ENCODE measurements around the gene MPRIP. TPM values are rescaled to one million over a fixed set of nuclear protein-coding genes. Genes with fewer than 3 reads are reported as not detected.

MPRIP gene
- total RNA-seq, 1 experiment from 2014 or later: 338 TPM

- intact Hi-C loops (cut with micrococcal nuclease; ENCODE audit: unreplicated experiment): no loop called here
- Mint-ChIP-seq H3K36me3 (ENCODE audit: insufficient read depth, unreplicated experiment) (peaks cover 54% of the 10 kb centered on the region), H3K4me1 (ENCODE audit: low read depth, unreplicated experiment) (peaks cover 21% of the 10 kb centered on the region), H3K9me3 (ENCODE audit: low read depth, unreplicated experiment) (no peaks in the 10 kb centered on the region), H3K27ac (ENCODE audit: unreplicated experiment) (peak overlapping the region; percentile 66), H3K4me3 (ENCODE audit: low read depth, unreplicated experiment) (peak overlapping the region; percentile 86), H3K27me3 (ENCODE audit: unreplicated experiment) (no peaks in the 10 kb centered on the region)
- TF ChIP-seq CTCF (IDR thresholded peaks at IDR 0.05; ENCODE audit: unreplicated experiment): no peak
- BruUV-seq (replicated peaks): TSS peak; percentile 13
- peak; percentile 97 for DNase-seq
- CTCF ChIA-PET: interaction anchor here (0.6 to 1.4 kb wide), 4 partner anchors 10 to 44 kb away, joined by 3 to 7 read pairs (median 4); no protein-coding TSS in a partner anchor
Measured at GRCh38 chr17:17041571-17042383, 480 bp upstream of the MPRIP start.

- BruUV-seq (replicated peaks): no TSS peak
- peak overlapping the region; percentile 64 for H3K27ac Mint-ChIP-seq (ENCODE audit: unreplicated experiment)
- no peak for DNase-seq
- peaks cover 29% of the 10 kb centered on the region for H3K4me1 Mint-ChIP-seq (ENCODE audit: low read depth, unreplicated experiment)
- TF ChIP-seq CTCF (IDR thresholded peaks at IDR 0.05; ENCODE audit: unreplicated experiment): no peak
- intact Hi-C loops (cut with micrococcal nuclease; ENCODE audit: unreplicated experiment): no loop called here
- peaks cover 66% of the 10 kb centered on the region for H3K36me3 Mint-ChIP-seq (ENCODE audit: insufficient read depth, unreplicated experiment)
- no peaks in the 10 kb centered on the region for H3K9me3 Mint-ChIP-seq (ENCODE audit: low read depth, unreplicated experiment)
- CTCF ChIA-PET: interaction anchor here (0.6 to 0.9 kb wide), 3 partner anchors 11 to 15 kb away, joined by 3 to 5 read pairs (median 4); no protein-coding TSS in a partner anchor
- H3K4me3 Mint-ChIP-seq (ENCODE audit: low read depth, unreplicated experiment): peak overlapping the region; percentile 86
- H3K27me3 Mint-ChIP-seq (ENCODE audit: unreplicated experiment): no peaks in the 10 kb centered on the region
Measured at GRCh38 chr17:17042851-17043460, 699 bp downstream of the MPRIP start.

GRCh38 chr17:17043461-17044271 is 1.4 kb downstream of the MPRIP start:
- TF ChIP-seq CTCF (IDR thresholded peaks at IDR 0.05; ENCODE audit: unreplicated experiment): no peak
- H3K9me3 Mint-ChIP-seq (ENCODE audit: low read depth, unreplicated experiment): no peaks in the 10 kb centered on the region
- H3K4me3 Mint-ChIP-seq (ENCODE audit: low read depth, unreplicated experiment): peak overlapping the region; percentile 86
- no TSS peak for BruUV-seq (replicated peaks)
- H3K36me3 Mint-ChIP-seq (ENCODE audit: insufficient read depth, unreplicated experiment): peaks cover 69% of the 10 kb centered on the region
- H3K27ac Mint-ChIP-seq (ENCODE audit: unreplicated experiment): peak overlapping the region; percentile 64
- CTCF ChIA-PET: interaction anchor here (0.6 to 0.9 kb wide), 3 partner anchors 11 to 15 kb away, joined by 3 to 5 read pairs (median 4); no protein-coding TSS in a partner anchor
- intact Hi-C loops (cut with micrococcal nuclease; ENCODE audit: unreplicated experiment): no loop called here
- H3K27me3 Mint-ChIP-seq (ENCODE audit: unreplicated experiment): no peaks in the 10 kb centered on the region
- H3K4me1 Mint-ChIP-seq (ENCODE audit: low read depth, unreplicated experiment): peaks cover 36% of the 10 kb centered on the region
- DNase-seq: no peak

- no peak for TF ChIP-seq CTCF (IDR thresholded peaks at IDR 0.05; ENCODE audit: unreplicated experiment)
- H3K4me3 Mint-ChIP-seq (ENCODE audit: low read depth, unreplicated experiment): peak overlapping the region; percentile 86
- no peaks in the 10 kb centered on the region for H3K27me3 Mint-ChIP-seq (ENCODE audit: unreplicated experiment)
- H3K36me3 Mint-ChIP-seq (ENCODE audit: insufficient read depth, unreplicated experiment): peaks cover 76% of the 10 kb centered on the region
- peaks cover 37% of the 10 kb centered on the region for H3K4me1 Mint-ChIP-seq (ENCODE audit: low read depth, unreplicated experiment)
- H3K27ac Mint-ChIP-seq (ENCODE audit: unreplicated experiment): peak overlapping the region; percentile 64
- CTCF ChIA-PET: interaction anchor here (1.2 kb wide), 1 partner anchor 17 kb away, joined by 6 read pairs; no protein-coding TSS in a partner anchor
- no peak for DNase-seq
- H3K9me3 Mint-ChIP-seq (ENCODE audit: low read depth, unreplicated experiment): no peaks in the 10 kb centered on the region
- intact Hi-C loops (cut with micrococcal nuclease; ENCODE audit: unreplicated experiment): no loop called here
- BruUV-seq (replicated peaks): no TSS peak
Measured at GRCh38 chr17:17044846-17045561, 2.7 kb downstream of the MPRIP start.

Data from Calu3 (cell line).